ENCODE measurements around the gene SGSM2.
A peak's percentile ranks its signal among the peaks of the same experiment; 100 is the strongest.

The SGSM2 gene

DNA sequence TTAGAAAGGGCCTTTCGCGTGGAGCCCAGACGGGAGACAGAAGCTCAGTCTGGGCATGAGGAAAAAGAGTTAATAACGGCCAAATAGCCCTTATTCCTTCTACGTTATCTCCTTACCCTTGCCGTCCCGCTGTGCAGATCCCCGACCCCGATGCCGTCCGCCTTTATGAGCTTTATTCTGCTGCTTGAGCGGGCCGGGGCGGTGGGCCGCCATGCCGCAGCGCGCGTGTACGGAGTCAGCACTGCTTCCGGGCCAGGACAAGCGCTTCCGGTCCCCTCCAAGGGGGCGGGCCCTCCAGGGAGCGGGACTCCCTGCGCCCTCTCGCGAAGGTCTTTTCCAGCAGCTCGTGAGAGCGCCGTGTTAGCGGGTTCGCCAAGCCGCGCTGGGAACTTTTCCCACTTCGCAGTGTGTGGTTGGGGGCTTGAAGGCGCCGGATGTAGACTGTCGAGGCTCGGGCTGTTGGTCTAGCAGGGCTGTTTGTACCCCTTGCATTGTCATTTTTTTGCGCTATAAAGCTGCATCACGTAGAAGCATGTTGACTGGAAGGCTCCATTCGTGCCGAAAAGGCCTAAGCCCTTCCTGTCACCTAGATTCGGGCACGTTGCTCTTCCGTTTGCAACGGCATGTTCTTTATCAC is 968 bp upstream of the SGSM2 start, which contains the start of gene TSR1:
TSR1 (minus strand) TSS at position 243 of the 637 bp plus-strand sequence; CDS start at position 213, 30 bp downstream.
- DNase-seq, result peak; percentile 93

DNA sequence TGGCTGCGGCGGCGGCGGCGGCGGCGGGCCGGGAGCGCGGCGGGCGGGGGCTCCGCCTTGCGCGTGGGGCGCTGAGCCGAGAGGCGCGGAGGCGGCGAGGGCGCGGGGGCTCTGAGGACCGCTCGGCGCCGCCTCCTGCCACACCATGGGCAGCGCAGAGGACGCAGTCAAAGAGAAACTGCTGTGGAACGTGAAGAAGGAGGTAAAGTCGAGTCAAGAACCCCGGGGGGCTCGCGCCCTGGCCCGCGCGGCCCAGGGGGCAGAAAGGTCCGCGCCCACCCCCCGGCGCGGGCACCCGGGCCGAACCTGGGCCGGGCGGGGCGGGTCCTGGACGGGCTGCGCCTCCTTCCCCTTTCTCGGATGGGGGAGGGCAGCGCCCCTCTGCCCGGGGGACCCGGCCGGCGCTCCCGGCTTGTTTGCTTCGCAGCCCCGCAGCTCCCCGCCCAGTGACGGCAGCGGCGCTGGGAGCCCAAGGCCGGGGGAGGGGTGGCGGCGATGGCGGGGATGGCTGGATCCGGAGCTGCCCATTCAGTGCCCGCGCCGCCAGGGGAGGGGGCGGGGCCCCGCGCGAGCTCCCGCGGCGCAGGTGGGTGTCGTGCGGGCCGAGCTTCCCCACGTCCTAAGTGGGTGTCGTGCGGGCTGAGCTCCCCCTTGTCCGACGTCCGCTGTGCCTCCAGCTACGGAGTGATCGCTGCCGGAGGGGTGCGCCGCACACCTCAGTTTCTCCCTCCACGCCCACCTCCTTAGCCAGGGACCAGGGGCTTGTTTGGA is 428 bp downstream of the SGSM2 start:
- DNase-seq, result peak; percentile 70

DNA sequence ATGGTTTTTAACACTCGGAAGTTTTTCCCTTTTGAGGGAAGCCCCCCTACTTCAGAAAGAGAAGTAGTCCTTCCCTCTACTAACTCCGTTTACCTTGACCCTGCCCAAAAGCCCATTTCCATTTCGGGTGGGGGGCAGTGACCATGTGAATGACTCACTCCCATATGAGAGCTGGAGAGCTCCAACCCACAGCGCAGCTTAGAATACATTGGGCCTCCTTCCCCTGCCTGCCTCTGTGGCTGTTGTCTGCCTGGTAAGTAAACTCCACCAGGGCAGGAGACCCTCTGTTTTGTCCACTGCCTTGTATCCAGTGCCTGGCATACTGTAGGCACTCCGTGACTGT is 985 bp downstream of the SGSM2 start:
- peak; percentile 14 for DNase-seq

DNA sequence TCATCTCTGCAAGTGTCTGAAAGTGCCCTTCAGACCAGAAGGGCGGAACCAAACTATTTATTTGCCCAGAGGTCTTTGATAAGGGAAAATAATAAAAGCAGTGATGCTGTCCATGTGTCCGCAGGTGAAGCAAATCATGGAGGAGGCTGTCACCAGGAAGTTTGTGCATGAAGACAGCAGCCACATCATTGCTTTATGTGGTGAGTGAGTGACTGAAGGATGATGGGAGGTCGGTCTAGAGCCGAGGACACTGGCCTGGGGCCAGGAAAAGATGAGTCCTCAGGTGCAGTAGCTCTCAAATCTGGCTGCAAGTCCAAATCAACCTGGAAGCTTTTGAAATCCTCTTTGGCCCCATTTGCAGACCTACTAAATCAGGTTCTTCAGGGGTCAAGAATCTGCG is 6.1 kb downstream of the SGSM2 start:
- peak; percentile 45 for DNase-seq

DNA sequence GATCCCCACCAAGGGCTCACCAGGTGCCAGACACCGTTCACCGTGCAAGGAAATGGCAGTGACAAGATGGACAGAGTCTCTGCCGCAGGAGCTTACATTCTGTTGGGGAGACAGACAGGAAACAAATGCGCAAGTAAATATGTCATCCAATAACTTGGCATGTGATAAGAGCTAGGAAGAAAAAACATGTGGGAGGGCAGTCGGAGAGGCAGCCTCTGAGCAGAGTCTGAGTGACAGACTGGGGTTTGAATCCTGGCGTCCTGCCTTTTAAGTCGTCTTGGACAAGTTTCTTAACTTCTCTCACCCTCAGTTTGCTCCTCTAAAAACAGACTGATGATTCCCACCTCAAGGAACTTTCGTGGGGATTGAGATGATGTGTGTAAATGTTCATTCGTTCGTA is 7.2 kb downstream of the SGSM2 start:
- no peak for DNase-seq

DNA sequence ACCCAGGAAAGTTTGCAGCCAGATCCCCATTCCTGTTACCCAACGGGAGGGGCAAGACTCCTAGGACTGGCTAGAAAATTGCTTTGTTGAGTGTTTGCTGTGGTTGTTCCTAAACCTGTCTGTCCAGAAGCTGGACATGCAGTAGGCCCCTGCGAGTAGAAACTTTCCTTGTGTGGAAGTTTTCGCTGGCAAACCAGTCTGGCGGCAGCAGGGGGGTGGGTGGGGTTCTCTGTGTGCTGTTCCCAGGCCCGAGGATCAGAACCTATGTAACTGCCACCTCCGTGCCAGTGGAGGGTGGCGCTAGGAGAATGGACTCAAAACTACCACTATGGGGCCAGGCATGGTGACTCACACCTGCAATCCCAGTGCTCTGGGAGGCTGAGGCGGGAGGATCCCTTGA is 9.2 kb downstream of the SGSM2 start:
- no peak for DNase-seq

DNA sequence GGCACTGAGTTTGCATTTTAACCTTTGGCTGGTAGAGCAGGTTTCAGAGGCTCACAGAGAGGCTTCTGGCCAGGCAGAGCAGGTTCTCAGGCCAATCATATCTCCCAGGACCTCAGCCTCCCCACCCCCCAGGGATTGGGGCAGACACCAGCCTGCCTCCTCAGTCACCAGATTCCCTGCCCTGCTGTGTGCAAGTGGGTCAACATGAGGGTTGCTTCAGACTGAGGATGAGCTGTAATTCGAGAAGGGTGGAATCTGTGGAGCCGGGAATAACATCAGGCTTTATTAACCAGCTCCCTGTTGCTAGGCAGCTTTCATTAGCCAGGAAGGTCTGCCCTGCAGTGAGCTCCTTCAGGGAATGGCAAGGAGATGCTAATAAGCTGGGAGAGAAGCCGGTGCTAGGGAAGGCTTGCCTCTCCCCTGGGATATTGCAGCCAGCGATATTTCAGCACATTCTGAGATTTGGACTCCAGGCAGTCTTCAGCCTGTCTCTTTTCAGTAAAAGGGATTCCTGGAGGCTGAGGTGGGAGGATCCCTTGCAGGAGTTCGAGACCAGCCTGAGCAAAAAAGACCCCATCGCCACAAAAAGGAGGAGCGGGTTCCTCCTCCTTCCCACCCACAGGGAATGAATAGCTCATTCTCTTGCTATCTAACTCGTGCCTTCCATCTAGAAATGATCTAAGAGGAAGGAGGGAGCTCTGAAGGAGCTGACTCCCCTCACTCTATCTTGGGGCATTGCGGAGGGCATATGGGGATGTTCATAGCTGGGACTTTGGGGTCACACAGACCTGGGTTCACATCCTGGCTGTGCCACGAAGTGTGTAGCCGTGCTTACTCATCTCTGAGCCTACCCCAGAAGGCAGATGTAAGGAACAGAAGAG is 10.7 kb downstream of the SGSM2 start:
- peak; percentile 93 for DNase-seq

DNA sequence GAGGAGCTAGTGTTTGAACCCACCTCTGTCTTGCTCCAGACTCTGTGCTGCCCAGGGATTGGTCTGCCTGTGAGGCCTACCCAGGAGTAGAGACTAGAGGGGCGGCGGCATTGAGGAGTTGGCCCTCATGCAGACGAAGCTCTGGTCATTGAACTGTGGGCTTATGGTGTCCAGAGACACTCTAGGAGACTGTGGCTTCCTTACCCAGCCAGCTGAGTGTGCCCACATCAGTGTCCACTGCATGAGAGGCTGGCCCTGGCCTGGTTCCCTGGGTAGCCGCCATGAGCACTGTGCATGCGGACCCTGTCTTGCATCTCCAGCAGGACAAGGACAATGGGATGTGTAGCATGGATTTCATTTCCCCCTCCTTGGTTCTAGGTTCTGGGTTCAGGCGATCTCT is 14.0 kb downstream of the SGSM2 start:
- DNase-seq, result no peak

DNA sequence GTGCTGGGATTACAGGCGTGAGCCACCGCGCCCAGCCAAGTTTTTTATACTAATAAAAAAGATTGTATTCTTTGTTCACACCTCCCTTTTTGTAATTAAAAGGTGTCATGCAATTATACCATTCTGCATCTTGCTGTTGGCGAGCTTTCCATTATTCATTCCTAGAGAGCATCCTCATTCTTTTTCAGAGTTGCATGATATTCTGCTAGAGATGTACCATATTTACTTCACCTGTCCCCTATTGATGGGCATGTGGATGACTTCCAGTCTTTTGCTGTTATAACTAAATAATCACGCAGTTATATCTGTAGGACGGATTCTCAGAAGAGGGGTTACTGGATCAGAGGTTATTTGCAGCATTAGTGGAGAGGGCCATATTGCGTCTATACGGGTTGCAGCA is 17.0 kb downstream of the SGSM2 start:
- DNase-seq, result no peak

DNA sequence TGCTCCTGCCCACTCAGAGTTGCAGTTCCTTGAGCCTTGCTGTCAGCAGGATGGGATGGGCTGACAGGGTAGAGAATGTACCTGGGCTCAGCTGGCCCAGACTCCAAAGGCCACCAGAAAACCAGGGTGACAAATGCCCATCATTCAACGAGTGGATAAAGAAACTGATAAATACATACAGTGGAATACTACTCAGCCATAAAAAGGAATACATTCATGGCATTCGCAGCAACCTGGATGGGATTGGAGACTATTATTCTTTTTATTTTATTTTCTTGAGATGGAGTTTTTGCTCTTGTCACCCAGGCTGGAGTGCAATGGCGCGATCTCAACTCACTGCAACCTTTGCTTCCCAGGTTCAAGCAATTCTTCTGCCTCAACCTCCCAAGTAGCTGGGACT is 19.9 kb downstream of the SGSM2 start:
- no peak for DNase-seq

DNA sequence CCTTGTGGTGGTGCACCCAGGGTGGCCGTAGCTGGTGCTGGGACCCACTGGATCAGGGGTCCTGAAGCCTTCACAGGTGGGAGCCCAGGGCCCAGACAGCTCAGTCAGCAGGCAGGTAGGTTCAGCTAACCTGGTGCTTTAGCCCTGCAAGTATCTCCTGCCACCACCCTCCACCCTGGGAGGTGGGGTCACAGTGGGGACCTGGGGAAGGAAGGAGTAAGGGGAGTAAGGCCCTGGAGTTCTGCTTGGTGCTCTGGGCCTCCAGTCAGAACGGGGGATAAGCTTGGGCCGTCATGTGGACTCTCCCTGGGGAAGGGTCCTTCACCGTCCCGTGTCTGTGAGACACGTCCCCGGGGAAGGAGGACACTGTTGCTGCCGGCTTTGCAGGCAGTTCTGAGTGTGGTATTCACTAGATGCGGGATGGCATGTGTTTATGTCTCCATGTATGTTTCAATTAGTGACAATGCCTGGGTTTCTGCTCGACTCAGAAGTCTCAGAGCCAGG is 20.7 kb downstream of the SGSM2 start:
- no peak for DNase-seq

DNA sequence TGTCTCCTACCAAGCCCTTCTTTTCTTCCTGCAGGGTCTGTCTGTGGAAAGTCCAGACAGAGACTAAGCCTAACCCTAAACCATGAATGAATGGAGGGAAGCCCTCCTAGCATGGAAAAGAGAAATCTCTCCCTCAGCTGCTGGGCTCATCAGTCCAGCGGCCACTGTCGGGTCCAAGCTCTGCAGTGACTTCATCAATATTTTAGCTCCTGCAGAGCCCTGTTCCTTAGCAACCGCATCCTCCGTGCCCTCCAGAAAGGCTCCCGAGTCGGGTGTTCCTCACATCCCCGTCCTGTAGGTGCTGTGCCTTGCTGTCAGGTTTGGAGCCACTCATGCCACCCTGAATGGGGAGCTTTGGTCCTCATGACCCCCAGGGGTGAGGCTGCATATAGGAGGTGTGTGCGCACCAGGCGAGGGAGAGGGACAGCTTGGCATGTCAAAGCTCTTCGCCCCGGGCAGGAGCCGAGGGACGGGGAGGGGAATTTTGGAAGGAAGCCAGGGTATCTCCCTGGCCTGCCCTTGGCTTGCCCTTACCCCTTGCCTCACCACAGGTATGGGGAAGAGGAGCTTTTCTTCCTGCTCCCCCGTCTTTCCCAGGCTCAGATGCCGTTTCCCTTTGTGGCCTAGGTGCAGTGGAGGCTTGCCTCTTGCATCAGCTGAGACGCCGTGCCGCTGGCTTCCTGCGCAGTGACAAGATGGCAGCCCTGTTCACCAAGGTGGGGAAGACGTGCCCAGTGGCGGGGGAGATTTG is 23.9 kb downstream of the SGSM2 start:
- no peak for DNase-seq

DNA sequence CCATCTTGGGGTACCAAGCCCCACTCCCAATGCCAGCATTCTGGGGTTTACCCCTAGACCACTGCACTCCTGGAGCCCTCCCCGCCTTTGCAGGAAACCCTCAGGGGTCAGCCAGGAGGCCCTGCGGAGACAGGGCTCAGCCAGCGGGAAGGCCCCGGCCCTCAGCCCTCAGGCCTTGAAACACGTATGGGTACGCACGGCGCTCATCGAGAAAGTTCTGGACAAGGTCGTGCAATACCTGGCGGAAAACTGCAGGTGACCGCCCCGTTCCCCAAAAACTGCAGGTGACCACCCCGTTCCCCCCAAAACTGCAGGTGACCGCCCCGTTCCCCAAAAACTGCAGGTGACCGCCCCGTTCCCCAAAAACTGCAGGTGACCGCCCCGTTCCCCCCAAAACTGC is 24.7 kb downstream of the SGSM2 start:
- DNase-seq, result no peak

DNA sequence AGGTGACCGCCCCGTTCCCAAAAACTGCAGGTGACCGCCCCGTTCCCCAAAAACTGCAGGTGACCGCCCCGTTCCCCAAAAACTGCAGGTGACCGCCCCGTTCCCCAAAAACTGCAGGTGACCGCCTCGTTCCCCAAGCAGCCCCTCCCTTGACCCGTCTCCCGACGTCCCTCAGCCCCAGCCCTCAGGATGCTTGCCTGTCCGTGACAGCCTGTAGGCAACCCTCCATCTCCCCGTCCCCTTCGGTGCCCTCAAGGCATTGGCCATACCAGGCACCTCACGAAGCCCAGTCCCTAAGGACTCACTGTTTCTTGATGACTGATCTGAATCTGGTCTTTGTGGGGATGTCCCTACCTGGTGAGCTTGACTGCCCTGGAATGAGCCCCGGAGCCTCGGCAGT is 25.1 kb downstream of the SGSM2 start:
- no peak for DNase-seq

DNA sequence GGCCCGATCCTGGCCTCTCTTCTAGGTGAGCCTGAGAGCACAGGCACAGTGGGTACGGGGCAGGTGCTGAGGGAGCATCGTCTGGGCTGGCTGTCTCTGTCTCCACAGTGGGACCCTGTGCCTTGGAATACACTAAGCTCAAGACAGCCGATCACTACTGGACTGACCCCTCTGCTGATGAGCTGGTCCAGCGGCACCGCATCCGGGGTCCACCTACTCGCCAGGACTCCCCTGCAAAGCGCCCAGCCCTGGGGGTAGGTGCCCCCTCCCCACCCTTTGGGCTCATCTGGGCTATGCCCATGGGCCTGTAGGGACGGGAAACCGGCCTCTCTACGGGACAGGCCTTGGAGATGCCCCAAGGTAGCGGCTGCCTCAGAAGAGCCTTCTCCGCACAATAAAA is 25.6 kb downstream of the SGSM2 start:
- DNase-seq, result no peak

DNA sequence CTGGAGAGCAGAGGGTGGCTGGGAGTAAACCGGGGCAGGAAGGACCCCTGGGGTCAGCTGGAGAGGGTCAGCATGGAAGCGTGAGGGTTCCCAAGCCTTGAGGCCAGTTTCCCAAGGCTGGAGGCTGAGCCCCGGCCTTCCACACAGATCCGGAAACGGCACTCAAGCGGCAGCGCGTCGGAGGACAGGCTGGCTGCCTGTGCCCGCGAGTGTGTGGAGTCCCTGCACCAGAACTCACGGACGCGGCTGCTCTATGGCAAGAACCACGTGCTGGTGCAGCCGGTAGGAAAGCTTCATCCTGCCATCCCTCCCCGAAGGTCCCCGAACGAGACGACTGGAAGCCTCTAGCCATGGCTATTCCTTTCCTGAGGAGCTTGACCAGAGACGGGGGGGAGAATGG is 26.0 kb downstream of the SGSM2 start:
- DNase-seq, result no peak

DNA sequence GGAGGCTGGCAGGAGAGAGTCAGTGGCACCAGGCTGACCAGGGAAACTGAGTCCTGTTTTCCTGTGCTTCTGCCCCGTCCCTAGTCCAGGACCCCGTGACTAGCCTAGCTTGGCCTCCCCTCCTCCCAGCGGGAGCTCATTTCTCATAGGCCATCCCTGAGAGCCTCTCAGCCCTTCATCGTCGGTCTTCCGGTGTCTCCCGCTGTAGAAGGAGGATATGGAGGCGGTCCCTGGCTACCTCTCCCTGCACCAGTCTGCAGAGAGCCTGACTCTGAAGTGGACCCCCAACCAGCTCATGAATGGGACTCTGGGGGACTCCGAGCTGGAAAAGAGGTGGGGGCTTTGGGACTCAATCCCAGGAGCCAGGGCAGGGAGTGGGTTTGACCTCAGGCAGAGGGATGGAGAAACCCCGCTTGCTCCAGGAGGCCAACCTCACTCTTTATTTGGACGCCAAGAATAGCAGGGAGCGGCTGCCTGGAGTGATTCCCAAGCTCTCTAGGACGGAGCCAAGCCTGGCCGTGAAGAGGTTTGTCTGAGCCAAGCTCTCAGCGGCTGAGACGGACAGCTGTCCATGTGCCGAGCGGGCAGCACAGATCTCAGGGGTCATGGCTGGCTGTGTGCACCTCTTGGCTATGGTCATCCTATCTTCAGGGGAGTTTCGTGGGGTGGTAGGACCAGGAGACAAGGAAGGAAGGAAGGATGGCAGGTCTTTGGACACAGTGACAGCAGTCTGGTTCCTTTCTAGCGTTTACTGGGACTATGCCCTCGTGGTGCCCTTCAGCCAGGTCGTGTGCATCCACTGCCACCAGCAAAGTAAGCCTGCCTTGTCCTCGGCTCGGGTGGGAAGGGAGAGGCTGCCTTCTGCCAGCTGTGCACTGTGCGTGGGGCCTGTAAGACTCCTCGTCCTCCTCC is 26.8 kb downstream of the SGSM2 start:
- no peak for DNase-seq

DNA sequence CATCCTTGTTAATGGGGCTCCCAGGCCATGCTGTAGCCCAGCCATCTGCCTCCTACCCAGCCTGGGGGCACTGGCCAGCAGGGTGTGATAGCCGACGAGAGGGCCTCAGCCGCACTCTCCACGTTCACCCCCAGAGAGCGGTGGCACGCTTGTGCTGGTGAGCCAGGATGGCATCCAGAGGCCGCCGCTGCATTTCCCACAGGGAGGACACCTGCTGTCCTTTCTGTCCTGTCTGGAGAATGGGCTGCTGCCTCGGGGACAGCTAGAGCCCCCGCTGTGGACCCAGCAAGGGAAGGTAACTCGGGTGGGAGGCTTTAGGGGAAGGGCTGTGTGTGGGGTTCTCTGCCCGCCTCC is 27.4 kb downstream of the SGSM2 start:
- DNase-seq, result no peak

DNA sequence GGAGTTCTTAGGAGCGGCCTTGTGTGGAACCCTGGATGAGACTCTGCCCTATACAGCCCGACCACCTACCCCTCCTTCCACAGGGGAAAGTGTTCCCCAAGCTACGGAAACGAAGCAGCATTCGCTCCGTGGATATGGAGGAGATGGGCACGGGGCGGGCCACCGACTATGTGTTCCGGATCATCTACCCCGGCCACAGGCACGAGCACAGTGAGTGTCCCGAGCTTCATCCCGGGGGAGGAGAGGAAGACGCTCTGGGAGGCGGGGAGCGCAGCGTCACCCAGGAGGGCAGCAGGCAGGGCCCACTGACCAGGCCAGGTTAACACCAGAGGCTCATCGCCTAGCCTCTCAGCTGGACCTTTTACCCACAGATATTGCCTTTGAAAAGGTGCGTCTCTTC is 27.8 kb downstream of the SGSM2 start:
- DNase-seq, result no peak

DNA sequence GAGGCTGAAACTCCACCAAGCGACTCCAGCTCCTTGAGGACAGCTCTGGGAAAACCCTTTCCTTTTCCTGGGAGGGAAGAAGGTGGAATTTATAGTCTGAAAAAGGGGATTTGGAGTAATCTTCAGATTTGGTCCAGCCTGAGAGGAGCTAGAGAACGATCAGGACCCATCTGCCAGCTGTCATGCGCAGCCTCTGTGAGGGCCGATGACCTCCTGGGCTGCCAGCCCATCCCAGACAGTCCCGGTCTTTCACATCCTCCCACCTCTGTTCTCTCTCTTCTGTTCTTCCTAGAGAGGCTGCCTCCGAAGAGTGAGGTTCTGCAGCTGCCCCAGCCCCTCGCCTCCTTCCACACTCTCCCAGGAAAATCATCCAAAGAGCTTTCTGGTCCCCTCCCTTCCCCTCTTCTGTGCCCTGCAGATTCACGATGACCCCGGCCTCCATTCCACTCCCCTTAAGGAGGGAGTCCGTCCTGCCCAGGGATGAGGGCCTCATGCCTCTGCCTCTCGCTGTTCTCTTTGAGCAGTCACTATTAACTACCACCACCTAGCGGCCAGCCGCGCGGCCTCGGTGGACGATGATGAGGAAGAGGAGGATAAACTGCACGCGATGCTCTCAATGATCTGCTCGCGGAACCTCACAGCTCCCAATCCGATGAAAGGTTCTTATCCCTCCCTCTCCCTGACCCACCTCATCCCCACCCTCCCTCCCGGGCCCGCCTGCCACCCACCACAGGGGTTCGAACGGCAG is 29.6 kb downstream of the SGSM2 start:
- DNase-seq, result no peak

DNA sequence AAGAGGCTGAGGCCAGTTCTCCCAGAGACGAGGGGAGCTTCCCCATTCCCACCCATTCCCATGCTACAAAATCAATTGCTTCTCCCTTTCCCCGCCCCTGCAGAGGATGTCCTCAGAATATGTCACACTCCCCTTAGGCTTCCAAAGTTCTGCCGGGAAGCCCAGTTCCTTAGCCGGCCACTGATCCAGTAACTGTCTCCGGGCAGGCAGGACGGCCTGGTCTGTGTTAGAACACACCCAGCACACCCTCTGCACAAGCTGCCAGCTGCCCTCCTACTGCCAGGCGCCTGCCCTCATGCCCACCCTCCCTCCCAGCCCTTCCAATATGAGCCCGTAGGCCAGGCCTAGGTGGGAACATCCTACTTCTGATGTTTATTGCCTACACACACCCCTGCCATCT is 31.1 kb downstream of the SGSM2 start:
- DNase-seq, result no peak
